Measurements from ENCODE around the gene IFNL1.
"Not testable (repeated sequence)": the region's sequence is repeated elsewhere in the genome, so short reads cannot be mapped to it uniquely, and the experiment has no call there.

Gene IFNL1

GRCh38 chr19:39308531-39309304, 12.5 kb downstream of the IFNL1 start:
- no peak for DNase-seq (ENCODE audit: low read depth in 3 of 3)

GRCh38 chr19:39309305-39309670, 13.1 kb downstream of the IFNL1 start:
- DNase-seq (ENCODE audit: low read depth in 3 of 3): not testable (repeated sequence)

- DNase-seq (ENCODE audit: low read depth in 3 of 3): no peak
Observed at GRCh38 chr19:39310558-39311311, 14.5 kb downstream of the IFNL1 start.

- DNase-seq (ENCODE audit: low read depth in 3 of 3): no peak
Observed at GRCh38 chr19:39314016-39314728, 18.0 kb downstream of the IFNL1 start.

- no peak for DNase-seq (ENCODE audit: low read depth in 3 of 3)
Observed at GRCh38 chr19:39315933-39316332, 19.7 kb downstream of the IFNL1 start.

- DNase-seq (ENCODE audit: low read depth in 3 of 3): no peak
Observed at GRCh38 chr19:39316627-39317321, 20.6 kb downstream of the IFNL1 start.

GRCh38 chr19:39317476-39317875, 21.3 kb downstream of the IFNL1 start:
- DNase-seq (ENCODE audit: low read depth in 3 of 3): no peak

GRCh38 chr19:39318071-39318470, 21.9 kb downstream of the IFNL1 start:
- no peak for DNase-seq (ENCODE audit: low read depth in 3 of 3)

GRCh38 chr19:39318690-39319089, 22.5 kb downstream of the IFNL1 start:
- DNase-seq (ENCODE audit: low read depth in 3 of 3): no peak

- DNase-seq (ENCODE audit: low read depth in 3 of 3): no peak
Observed at GRCh38 chr19:39319098-39319891, 23.1 kb downstream of the IFNL1 start.

GRCh38 chr19:39319892-39320248, 23.7 kb downstream of the IFNL1 start:
- DNase-seq (ENCODE audit: low read depth in 3 of 3): no peak

GRCh38 chr19:39321117-39321831, 25.1 kb downstream of the IFNL1 start:
- DNase-seq (ENCODE audit: low read depth in 3 of 3): no peak

GRCh38 chr19:39321832-39322176, 25.6 kb downstream of the IFNL1 start:
- no peak for DNase-seq (ENCODE audit: low read depth in 3 of 3)

- DNase-seq (ENCODE audit: low read depth in 3 of 3): no peak
Observed at GRCh38 chr19:39324242-39324842, 28.1 kb downstream of the IFNL1 start.

GRCh38 chr19:39325778-39326665, 29.8 kb downstream of the IFNL1 start:
- DNase-seq (ENCODE audit: low read depth in 3 of 3): peak in 1 of 3 donors; percentile 12

GRCh38 chr19:39327363-39328045, 31.3 kb downstream of the IFNL1 start:
- no peak for DNase-seq (ENCODE audit: low read depth in 3 of 3)

GRCh38 chr19:39328046-39328705, 32.0 kb downstream of the IFNL1 start:
- peak; percentile 60 to 78 (median 69) for DNase-seq (ENCODE audit: low read depth in 3 of 3)

- DNase-seq (ENCODE audit: low read depth in 3 of 3): no peak
Observed at GRCh38 chr19:39329948-39330347, 33.7 kb downstream of the IFNL1 start.
